WI38 (cell line): ENCODE results near the gene LRGUK.

Experiments used
- H3K4me3 ChIP-seq: 2 replicates; pipeline ENCODE4 v1.5.1; 2011; ENCODE audit warnings: low read depth, mild to moderate bottlenecking, control low read depth, low read length
- CTCF ChIP-seq: IDR thresholded peaks from 2 replicates; pipeline ENCODE4 v1.5.1; 2012; ENCODE audit warnings: low read depth, mild to moderate bottlenecking, control low read depth, low read length

LRGUK gene

GRCh38 chr7:134245253-134245652 lies 118.1 kb downstream of the LRGUK start:
- no peak overlapping the region for H3K4me3 ChIP-seq
- no peak for TF ChIP-seq CTCF

GRCh38 chr7:134246347-134246746 lies 119.2 kb downstream of the LRGUK start:
- no peak overlapping the region for H3K4me3 ChIP-seq
- no peak for TF ChIP-seq CTCF

GRCh38 chr7:134246761-134247160 lies 119.6 kb downstream of the LRGUK start:
- no peak overlapping the region for H3K4me3 ChIP-seq
- no peak for TF ChIP-seq CTCF

DNA sequence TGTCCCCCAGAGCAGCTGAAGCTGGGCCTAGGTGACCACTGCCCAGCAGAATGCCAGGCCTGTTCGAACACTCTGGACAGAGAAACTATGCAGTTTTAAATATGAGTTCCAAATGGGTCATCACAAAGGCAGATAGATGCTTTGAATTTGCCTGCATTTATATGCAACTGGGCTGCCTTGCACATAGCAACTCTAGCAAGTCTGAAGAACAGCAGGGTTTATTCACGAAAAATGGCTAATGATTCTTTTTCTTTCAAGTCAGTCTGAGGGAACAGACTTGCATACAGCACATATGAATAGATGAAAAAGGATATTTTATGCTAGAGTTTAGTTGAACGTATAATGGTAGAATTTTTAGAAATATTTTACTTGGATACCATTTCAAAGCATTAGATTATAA lies 121.1 kb downstream of the LRGUK start:
- TF ChIP-seq CTCF: no peak
- H3K4me3 ChIP-seq: no peak overlapping the region

GRCh38 chr7:134254311-134254710 lies 127.2 kb downstream of the LRGUK start:
- H3K4me3 ChIP-seq: no peak overlapping the region
- peak; percentile 16; the same call in 1 of the 2 replicates for TF ChIP-seq CTCF

DNA sequence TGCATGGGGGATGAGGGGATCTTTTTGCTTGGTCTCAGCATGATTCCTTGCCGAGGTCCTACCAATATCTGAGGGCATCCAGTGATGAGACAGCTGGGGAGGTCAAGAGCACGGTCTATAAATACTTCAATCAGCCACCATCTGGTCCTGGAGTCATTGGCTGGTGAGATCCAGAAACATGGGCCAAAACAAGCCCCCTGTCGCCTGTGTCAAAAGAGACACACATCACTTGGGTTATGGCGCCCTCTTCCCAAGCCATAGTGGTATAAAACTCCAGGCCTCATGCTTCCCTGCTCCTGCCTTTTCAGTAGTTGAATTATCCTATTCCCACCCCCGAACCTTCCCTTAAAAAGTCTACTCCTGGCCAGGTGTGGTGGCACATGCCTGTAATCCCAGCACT lies 128.7 kb downstream of the LRGUK start:
- no peak overlapping the region for H3K4me3 ChIP-seq
- no peak for TF ChIP-seq CTCF

GRCh38 chr7:134262322-134262721 lies 135.2 kb downstream of the LRGUK start:
- no peak for TF ChIP-seq CTCF
- no peak overlapping the region for H3K4me3 ChIP-seq
